Neutrophil (primary cell): ENCODE results near the gene PLCL1.

Experiments
- H3K27ac ChIP-seq: fragments of 200-600 bp; sonication (generic); 2 replicates; pipeline ENCODE4 v1.5.1; 2016; ENCODE audit warnings: mild to moderate bottlenecking, moderate library complexity
- H3K27me3 ChIP-seq: fragments of 200-600 bp; sonication (generic); 2 replicates; pipeline ENCODE4 v1.6.0; 2016; ENCODE audit warnings: mild to moderate bottlenecking
- H3K36me3 ChIP-seq: fragments of 200-600 bp; sonication (generic); 2 replicates; pipeline ENCODE4 v1.5.1; 2017
- H3K4me1 ChIP-seq, 2 experiments: fragments of 200-600 bp in 1 of 2; sonication (generic) in 1 of 2; 1 replicate in 1 of 2; 2 replicates in 1 of 2; pipeline versions ENCODE4 v1.5.1 to v1.6.1; 2013 to 2016; ENCODE audit warnings: low read depth in 1 of 2, low read length in 1 of 2, mild to moderate bottlenecking in 1 of 2, moderate library complexity in 1 of 2; ENCODE audit not compliant: control insufficient read depth in 1 of 2, insufficient read depth in 1 of 2
- H3K4me3 ChIP-seq, 2 experiments: fragments of 200-600 bp in 1 of 2; sonication (generic) in 1 of 2; 1 replicate in 1 of 2; 2 replicates in 1 of 2; pipeline ENCODE4 v1.5.1; 2013 to 2016; ENCODE audit warnings: low read depth in 1 of 2, low read length in 1 of 2, mild to moderate bottlenecking in 1 of 2, moderate library complexity in 1 of 2
- H3K9me3 ChIP-seq: fragments of 200-600 bp; sonication (generic); 2 replicates; pipeline ENCODE4 v1.5.1; 2016
- TF ChIP-seq, protein P1 (sequence below): fragments of 200-600 bp; sonication (generic); IDR thresholded peaks from 2 replicates; pipeline ENCODE4 v1.5.1; 2016; ENCODE audit warnings: antibody characterized with exemption

PLCL1 gene

DNA sequence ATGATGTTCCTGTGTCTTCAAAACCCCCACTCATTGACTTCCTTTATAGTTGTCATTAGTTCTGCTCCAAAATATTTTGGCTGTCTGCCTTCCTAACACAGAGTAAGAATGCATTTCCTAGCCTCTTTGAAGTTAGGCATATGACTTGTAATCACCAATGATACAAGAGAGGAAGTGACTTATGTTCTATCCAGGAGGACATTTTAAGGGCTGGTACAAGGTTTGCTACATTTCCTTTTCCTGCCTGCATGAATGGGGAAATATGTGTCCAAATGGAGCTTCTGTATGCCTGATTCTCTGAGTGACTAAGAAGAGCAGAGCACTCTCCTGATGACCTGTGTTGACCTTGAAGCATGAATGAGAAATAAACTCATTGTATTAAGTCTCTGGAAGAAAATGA lies 115.1 kb downstream of the PLCL1 start:
- TF ChIP-seq, protein P1, sequence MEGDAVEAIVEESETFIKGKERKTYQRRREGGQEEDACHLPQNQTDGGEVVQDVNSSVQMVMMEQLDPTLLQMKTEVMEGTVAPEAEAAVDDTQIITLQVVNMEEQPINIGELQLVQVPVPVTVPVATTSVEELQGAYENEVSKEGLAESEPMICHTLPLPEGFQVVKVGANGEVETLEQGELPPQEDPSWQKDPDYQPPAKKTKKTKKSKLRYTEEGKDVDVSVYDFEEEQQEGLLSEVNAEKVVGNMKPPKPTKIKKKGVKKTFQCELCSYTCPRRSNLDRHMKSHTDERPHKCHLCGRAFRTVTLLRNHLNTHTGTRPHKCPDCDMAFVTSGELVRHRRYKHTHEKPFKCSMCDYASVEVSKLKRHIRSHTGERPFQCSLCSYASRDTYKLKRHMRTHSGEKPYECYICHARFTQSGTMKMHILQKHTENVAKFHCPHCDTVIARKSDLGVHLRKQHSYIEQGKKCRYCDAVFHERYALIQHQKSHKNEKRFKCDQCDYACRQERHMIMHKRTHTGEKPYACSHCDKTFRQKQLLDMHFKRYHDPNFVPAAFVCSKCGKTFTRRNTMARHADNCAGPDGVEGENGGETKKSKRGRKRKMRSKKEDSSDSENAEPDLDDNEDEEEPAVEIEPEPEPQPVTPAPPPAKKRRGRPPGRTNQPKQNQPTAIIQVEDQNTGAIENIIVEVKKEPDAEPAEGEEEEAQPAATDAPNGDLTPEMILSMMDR = no peak
- Histone ChIP-seq H3K27ac (peak overlapping the region; percentile 48), H3K27me3 (peaks cover 4% of the 10 kb centered on the region), H3K36me3 (no peaks in the 10 kb centered on the region), H3K9me3 (no peaks in the 10 kb centered on the region), H3K4me3 (no peak overlapping the region), H3K4me1 (peaks cover 23 to 39% of the 10 kb centered on the region in 2 experiments)

DNA sequence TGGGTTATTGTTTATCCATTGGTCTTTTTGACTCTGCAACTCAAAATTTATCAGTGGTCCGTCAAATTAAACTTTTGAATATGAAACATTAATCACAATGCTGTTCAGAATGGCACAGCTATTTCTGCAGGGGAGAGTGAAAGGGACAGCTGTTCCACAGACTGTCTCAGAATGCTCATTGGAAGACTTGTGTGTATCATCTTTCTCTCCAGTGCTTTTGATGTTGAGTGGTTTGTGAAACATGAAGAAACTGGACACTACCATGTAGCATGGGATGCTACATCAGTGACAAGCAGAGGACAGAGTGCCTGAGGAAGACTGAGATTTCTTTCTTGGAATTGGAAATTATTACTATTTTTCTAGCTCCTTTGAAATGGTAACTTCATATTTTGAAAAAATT lies 115.7 kb downstream of the PLCL1 start:
- H3K27me3 ChIP-seq = no peaks in the 10 kb centered on the region
- TF ChIP-seq, protein P1 = no peak
- H3K27ac ChIP-seq = peak overlapping the region; percentile 48
- H3K9me3 ChIP-seq = no peaks in the 10 kb centered on the region
- no peaks in the 10 kb centered on the region for H3K36me3 ChIP-seq
- H3K4me3 ChIP-seq = no peak overlapping the region
- peaks cover 23 to 36% of the 10 kb centered on the region in 2 experiments for H3K4me1 ChIP-seq

DNA sequence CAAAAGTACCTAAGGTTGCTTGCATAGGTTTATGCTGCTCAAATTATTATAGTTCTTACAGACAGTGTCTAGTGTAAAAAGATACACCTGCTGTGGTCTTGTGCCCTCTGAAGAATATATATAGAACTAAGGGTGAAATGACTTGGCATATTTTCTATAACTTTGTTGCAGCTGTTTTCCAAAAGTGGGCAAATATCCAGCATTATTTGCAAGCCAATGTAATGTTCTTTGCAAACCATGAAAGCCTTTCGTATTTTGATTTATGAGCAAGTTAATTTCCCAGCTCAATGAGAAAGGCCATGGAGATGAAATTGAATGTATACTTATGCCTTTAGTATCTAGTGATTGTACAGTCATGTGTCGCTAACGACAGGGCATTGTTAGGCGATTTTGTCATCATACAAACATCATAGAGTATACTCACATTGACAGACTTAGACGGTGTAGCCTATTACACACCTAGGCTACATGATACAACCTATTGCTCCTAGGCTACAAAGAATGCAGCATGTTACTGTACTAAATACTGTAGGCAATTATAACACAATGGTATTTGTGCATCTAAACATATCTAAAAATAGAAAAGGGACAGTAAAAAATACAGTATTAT lies 116.3 kb downstream of the PLCL1 start:
- no peak overlapping the region for H3K27ac ChIP-seq
- no peaks in the 10 kb centered on the region for H3K9me3 ChIP-seq
- TF ChIP-seq, protein P1 = no peak
- H3K27me3 ChIP-seq = no peaks in the 10 kb centered on the region
- H3K36me3 ChIP-seq = no peaks in the 10 kb centered on the region
- H3K4me1 ChIP-seq = peaks cover 19 to 31% of the 10 kb centered on the region in 2 experiments
- H3K4me3 ChIP-seq = no peak overlapping the region

DNA sequence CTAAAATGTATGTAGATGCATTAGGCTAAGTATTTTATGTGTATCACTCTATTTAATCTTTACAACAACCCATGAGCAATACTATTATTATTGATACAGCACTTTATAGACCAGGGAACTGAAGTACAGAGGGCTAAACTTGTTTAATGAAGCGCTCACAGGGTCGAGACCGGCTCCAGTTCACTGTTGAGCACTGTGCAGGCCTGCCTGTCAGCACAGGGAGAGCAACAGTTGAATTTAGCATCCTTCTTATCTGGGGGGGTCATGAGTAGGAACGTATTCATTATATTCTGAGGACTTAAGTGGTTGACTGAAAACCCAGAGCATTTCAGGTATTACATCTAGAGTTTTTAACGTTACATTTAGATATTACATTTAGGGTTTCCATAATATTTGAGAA lies 120.1 kb downstream of the PLCL1 start:
- Histone ChIP-seq H3K9me3 (no peaks in the 10 kb centered on the region), H3K27me3 (peaks cover 5% of the 10 kb centered on the region), H3K36me3 (no peaks in the 10 kb centered on the region), H3K27ac (no peak overlapping the region), H3K4me3 (no peak overlapping the region), H3K4me1 (peaks cover 6 to 7% of the 10 kb centered on the region in 2 experiments)
- TF ChIP-seq, protein P1 = no peak

DNA sequence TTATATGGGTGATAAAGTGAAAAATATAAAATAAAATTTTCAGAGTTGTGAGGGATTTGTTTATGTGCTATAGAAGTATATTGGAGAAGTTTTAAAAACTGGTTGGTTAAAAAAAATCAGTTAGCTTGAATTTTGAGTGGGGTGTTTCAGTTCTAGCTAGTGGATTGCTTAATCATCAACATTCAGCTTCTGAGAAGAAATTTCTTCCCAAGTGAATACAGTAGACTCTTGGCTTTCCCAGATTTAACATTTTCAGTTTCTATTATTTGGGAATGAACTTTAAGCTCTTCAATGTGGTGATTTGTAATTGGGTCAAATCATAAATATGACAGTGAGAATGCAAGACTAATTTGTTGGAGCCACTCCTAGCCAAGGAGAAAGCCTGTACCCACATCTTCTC lies 120.8 kb downstream of the PLCL1 start:
- peaks cover 0 to under 1% of the 10 kb centered on the region in 2 experiments for H3K4me1 ChIP-seq
- no peaks in the 10 kb centered on the region for H3K36me3 ChIP-seq
- H3K27ac ChIP-seq = no peak overlapping the region
- H3K9me3 ChIP-seq = no peaks in the 10 kb centered on the region
- H3K27me3 ChIP-seq = peaks cover 5% of the 10 kb centered on the region
- TF ChIP-seq, protein P1 = no peak
- H3K4me3 ChIP-seq = no peak overlapping the region
